ENCODE measurements around the gene GALNT13.
"Not testable (repeated sequence)": the region's sequence is repeated elsewhere in the genome, so short reads cannot be mapped to it uniquely, and the experiment has no call there.

The GALNT13 gene

GRCh38 chr2:154466226-154466625 is 594.5 kb downstream of the GALNT13 start:
- TF ChIP-seq CTCF (IDR thresholded peaks at IDR 0.05), result no peak
- no peaks in the 10 kb centered on the region for H3K4me1 ChIP-seq
- H3K4me2 ChIP-seq (ENCODE audit: low read length), result no peak overlapping the region
- H3K27ac ChIP-seq, result no peak overlapping the region
- H3K9me3 ChIP-seq (ENCODE audit: control insufficient read depth, low read length), result no peaks in the 10 kb centered on the region
- H3K79me2 ChIP-seq, result no peaks in the 10 kb centered on the region
- no peak overlapping the region for H3K9ac ChIP-seq
- no peak overlapping the region for H3K4me3 ChIP-seq (ENCODE audit: low read depth, low read length)
- H3K36me3 ChIP-seq (ENCODE audit: control insufficient read depth, insufficient read depth, low read length), result no peaks in the 10 kb centered on the region
- no peak overlapping the region for H2AFZ ChIP-seq
- H3K27me3 ChIP-seq (ENCODE audit: control insufficient read depth, insufficient read depth, low read length), result no peaks in the 10 kb centered on the region

- Histone ChIP-seq H3K9ac (no peak overlapping the region), H3K27me3 (ENCODE audit: control insufficient read depth, insufficient read depth, low read length) (no peaks in the 10 kb centered on the region), H2AFZ (no peak overlapping the region), H3K9me3 (ENCODE audit: control insufficient read depth, low read length) (no peaks in the 10 kb centered on the region), H3K4me1 (no peaks in the 10 kb centered on the region), H3K36me3 (ENCODE audit: control insufficient read depth, insufficient read depth, low read length) (no peaks in the 10 kb centered on the region), H3K4me3 (ENCODE audit: low read depth, low read length) (no peak overlapping the region), H3K4me2 (ENCODE audit: low read length) (no peak overlapping the region), H3K79me2 (no peaks in the 10 kb centered on the region), H3K27ac (no peak overlapping the region)
- TF ChIP-seq CTCF (IDR thresholded peaks at IDR 0.05), result no peak
These were observed 598.7 kb downstream of the GALNT13 start for GRCh38 chr2:154470376-154470775.

- H3K27me3 ChIP-seq (ENCODE audit: control insufficient read depth, insufficient read depth, low read length); H3K27ac ChIP-seq; H3K9ac ChIP-seq: not testable (repeated sequence)
These were observed 599.8 kb downstream of the GALNT13 start for GRCh38 chr2:154471492-154471891.

GRCh38 chr2:154477319-154477718 is 605.6 kb downstream of the GALNT13 start:
- no peak overlapping the region for H2AFZ ChIP-seq
- H3K9me3 ChIP-seq (ENCODE audit: control insufficient read depth, low read length), result no peaks in the 10 kb centered on the region
- no peak overlapping the region for H3K4me2 ChIP-seq (ENCODE audit: low read length)
- TF ChIP-seq CTCF (IDR thresholded peaks at IDR 0.05), result no peak
- H3K79me2 ChIP-seq, result no peaks in the 10 kb centered on the region
- no peak overlapping the region for H3K27ac ChIP-seq
- no peaks in the 10 kb centered on the region for H3K27me3 ChIP-seq (ENCODE audit: control insufficient read depth, insufficient read depth, low read length)
- H3K4me1 ChIP-seq, result no peaks in the 10 kb centered on the region
- no peaks in the 10 kb centered on the region for H3K36me3 ChIP-seq (ENCODE audit: control insufficient read depth, insufficient read depth, low read length)
- no peak overlapping the region for H3K9ac ChIP-seq
- H3K4me3 ChIP-seq (ENCODE audit: low read depth, low read length), result no peak overlapping the region

More at GRCh38 chr2:154471492-154471891, 599.8 kb downstream of the GALNT13 start:
- not testable (repeated sequence) for H2AFZ ChIP-seq; H3K4me3 ChIP-seq (ENCODE audit: low read depth, low read length); H3K36me3 ChIP-seq (ENCODE audit: control insufficient read depth, insufficient read depth, low read length); H3K4me1 ChIP-seq; H3K4me2 ChIP-seq (ENCODE audit: low read length); H3K9me3 ChIP-seq (ENCODE audit: control insufficient read depth, low read length); H3K79me2 ChIP-seq

GRCh38 chr2:154480521-154480920 is 608.8 kb downstream of the GALNT13 start:
- Histone ChIP-seq H3K9ac (no peak overlapping the region), H3K27ac (no peak overlapping the region), H2AFZ (no peak overlapping the region), H3K4me1 (no peaks in the 10 kb centered on the region), H3K4me3 (ENCODE audit: low read depth, low read length) (no peak overlapping the region), H3K9me3 (ENCODE audit: control insufficient read depth, low read length) (no peaks in the 10 kb centered on the region), H3K4me2 (ENCODE audit: low read length) (no peak overlapping the region), H3K27me3 (ENCODE audit: control insufficient read depth, insufficient read depth, low read length) (no peaks in the 10 kb centered on the region), H3K36me3 (ENCODE audit: control insufficient read depth, insufficient read depth, low read length) (no peaks in the 10 kb centered on the region), H3K79me2 (no peaks in the 10 kb centered on the region)
- no peak for TF ChIP-seq CTCF (IDR thresholded peaks at IDR 0.05)

Data from parathyroid adenoma (tissue), 2 donors.